ENCODE data around the gene NCAPD2.
A peak's percentile ranks its signal among the peaks of the same experiment; 100 is the strongest.
"Not testable (repeated sequence)": the region's sequence is repeated elsewhere in the genome, so short reads cannot be mapped to it uniquely, and the experiment has no call there.

Gene NCAPD2

DNA sequence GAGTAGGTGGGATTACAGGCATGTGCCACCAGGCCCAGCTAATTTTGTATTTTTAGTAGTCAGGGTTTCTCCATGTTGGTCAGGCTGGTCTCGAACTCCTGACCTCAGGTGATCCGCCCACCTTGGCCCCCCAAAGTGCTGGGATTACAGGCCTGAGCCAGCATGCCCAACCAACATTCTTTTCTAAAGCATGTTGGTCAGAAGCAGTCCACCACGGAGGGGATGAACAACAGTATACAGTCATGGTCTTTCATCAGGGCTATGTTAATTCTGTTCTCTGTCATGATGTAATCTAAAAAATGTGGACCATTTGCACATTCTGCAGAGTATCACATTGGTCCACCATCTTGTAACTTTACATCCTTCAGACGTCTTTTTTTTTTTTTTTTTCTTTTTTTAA, 4.5 kb upstream of the NCAPD2 start:
- Histone ChIP-seq H3K9me3 (no peaks in the 10 kb centered on the region), H3K27ac (no peak overlapping the region), H3K27me3 (no peaks in the 10 kb centered on the region), H3K4me1 (ENCODE audit: control insufficient read depth in 1 of 2, insufficient read depth in 1 of 2, low read depth in 1 of 2, low read length in 1 of 2) (peaks cover 17 to 24% of the 10 kb centered on the region in 2 experiments), H3K4me3 (ENCODE audit: low read depth in 1 of 2, low read length in 1 of 2) (no peak overlapping the region), H3K36me3 (no peaks in the 10 kb centered on the region)
- TF ChIP-seq, protein P1, sequence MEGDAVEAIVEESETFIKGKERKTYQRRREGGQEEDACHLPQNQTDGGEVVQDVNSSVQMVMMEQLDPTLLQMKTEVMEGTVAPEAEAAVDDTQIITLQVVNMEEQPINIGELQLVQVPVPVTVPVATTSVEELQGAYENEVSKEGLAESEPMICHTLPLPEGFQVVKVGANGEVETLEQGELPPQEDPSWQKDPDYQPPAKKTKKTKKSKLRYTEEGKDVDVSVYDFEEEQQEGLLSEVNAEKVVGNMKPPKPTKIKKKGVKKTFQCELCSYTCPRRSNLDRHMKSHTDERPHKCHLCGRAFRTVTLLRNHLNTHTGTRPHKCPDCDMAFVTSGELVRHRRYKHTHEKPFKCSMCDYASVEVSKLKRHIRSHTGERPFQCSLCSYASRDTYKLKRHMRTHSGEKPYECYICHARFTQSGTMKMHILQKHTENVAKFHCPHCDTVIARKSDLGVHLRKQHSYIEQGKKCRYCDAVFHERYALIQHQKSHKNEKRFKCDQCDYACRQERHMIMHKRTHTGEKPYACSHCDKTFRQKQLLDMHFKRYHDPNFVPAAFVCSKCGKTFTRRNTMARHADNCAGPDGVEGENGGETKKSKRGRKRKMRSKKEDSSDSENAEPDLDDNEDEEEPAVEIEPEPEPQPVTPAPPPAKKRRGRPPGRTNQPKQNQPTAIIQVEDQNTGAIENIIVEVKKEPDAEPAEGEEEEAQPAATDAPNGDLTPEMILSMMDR (IDR thresholded peaks at IDR 0.05), result no peak

DNA sequence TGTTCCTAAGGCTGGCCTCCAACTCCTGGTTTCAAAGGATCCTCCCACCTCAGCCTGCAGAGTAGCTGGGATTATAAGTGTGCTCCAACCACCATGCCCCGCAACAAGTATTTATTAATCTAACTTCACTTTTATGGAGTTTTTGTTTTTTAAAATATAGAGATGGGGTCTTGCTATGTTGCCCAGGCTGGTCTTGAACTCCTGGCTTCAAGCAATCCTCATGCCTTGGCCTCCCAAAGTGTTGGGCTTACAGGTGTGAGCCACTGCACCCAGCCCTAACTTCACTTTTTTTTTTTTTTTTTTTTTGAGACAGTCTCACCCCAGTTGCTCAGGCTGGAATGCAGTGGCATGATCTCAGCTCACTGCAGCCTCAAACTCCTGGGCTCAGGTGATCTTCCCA, 3.2 kb upstream of the NCAPD2 start:
- not testable (repeated sequence) for H3K9me3 ChIP-seq; H3K36me3 ChIP-seq; H3K27ac ChIP-seq; H3K27me3 ChIP-seq; H3K4me3 ChIP-seq (ENCODE audit: low read depth in 1 of 2, low read length in 1 of 2)
- H3K4me1 ChIP-seq (ENCODE audit: control insufficient read depth in 1 of 2, insufficient read depth in 1 of 2, low read depth in 1 of 2, low read length in 1 of 2), result peaks cover 29 to 36% of the 10 kb centered on the region in 2 experiments

DNA sequence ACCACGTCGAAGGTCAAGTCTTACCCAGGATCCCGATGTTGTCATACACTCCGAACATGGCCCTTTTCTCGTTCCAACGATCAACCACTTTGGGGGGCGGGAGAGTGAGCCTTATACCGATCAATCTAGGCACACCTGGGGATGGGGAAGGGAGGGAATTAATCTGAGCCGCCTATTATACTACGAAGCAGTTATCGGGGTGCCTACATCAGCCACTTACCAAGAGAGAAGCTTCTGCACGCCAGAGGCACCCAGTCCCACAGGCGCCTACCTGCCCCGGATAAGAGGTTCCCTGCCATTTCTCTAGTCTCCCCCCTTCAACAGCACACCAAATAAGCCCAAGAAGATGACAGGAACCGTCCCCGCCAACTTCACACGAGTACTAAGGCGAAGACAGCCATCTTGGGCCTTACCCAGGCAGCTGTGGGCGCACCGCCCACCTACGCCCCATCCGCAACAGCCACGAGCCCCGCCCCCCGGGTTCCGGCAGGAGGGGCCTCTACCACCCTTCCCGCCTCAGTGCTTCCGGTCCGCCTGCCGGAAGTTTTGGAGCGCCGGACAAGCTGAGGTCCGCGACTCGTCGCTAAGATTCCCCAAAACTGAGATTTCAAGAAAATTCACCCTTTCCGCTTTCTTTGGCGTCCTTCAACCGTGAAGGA, 935 bp upstream of the NCAPD2 start, which contains the start of gene MRPL51:
Gene MRPL51, minus strand, starts transcription at position 425 of the 659 bp plus-strand sequence. Its CDS starts 126 bp downstream, at position 299.
- Histone ChIP-seq H3K27ac (peak within 1 kb of the TSS; percentile 94), H3K36me3 (peaks cover 10% of the 10 kb centered on the region), H3K27me3 (no peaks in the 10 kb centered on the region), H3K4me1 (ENCODE audit: control insufficient read depth in 1 of 2, insufficient read depth in 1 of 2, low read depth in 1 of 2, low read length in 1 of 2) (peaks cover 41 to 44% of the 10 kb centered on the region in 2 experiments), H3K9me3 (no peaks in the 10 kb centered on the region), H3K4me3 (ENCODE audit: low read depth in 1 of 2, low read length in 1 of 2) (peak within 1 kb of the TSS; percentile 88 to 93)
- TF ChIP-seq, protein P1 (IDR thresholded peaks at IDR 0.05), result no peak

DNA sequence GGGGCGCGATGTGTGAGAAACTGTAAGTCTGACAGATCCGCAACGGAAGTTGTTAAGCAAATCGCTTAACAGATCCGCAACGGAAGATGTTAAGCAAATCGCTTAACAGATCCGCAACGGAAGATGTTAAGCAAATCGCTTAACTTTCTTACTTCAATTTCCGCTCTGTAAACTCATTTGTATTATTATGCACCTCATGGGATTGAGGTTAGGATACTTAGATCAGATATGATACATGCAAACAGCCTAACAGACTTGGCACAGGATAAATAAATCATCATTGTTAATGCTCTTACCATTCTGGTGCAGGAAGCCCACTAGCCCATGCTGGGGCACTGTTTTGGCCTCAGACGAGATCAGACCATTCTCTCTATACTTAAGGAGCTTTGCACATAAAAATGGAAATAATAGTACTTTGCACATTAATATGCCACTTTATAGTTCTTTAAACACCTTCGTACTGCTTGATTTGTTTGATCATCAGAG, 399 bp downstream of the NCAPD2 start:
- peaks cover 23% of the 10 kb centered on the region for H3K36me3 ChIP-seq
- H3K4me3 ChIP-seq (ENCODE audit: low read depth in 1 of 2, low read length in 1 of 2), result peak overlapping the region; percentile 88 to 93
- no peaks in the 10 kb centered on the region for H3K27me3 ChIP-seq
- peaks cover 39 to 41% of the 10 kb centered on the region in 2 experiments for H3K4me1 ChIP-seq (ENCODE audit: control insufficient read depth in 1 of 2, insufficient read depth in 1 of 2, low read depth in 1 of 2, low read length in 1 of 2)
- peak overlapping the region; percentile 94 for H3K27ac ChIP-seq
- no peaks in the 10 kb centered on the region for H3K9me3 ChIP-seq
- TF ChIP-seq, protein P1 (IDR thresholded peaks at IDR 0.05), result no peak

DNA sequence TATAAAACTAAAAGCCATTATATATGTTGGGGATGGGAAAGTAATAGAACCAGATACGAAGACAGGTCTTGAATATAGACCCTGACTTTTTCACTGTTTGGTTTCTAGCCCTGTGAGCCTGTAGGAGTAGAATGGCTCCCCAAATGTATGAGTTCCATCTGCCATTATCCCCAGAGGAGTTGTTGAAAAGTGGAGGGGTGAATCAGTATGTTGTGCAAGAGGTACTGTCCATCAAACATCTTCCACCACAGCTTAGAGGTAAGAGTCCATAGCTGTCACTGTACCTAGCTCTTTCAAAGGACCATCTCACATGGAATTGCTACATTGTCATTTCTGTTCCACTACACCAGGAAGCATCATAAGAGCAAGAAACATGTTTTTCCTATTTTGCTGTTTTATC, 1.1 kb downstream of the NCAPD2 start:
- Histone ChIP-seq H3K9me3 (no peaks in the 10 kb centered on the region), H3K36me3 (peaks cover 30% of the 10 kb centered on the region), H3K4me3 (ENCODE audit: low read depth in 1 of 2, low read length in 1 of 2) (peak overlapping the region; percentile 88 to 93), H3K27me3 (no peaks in the 10 kb centered on the region), H3K4me1 (ENCODE audit: control insufficient read depth in 1 of 2, insufficient read depth in 1 of 2, low read depth in 1 of 2, low read length in 1 of 2) (peaks cover 39 to 41% of the 10 kb centered on the region in 2 experiments), H3K27ac (peak overlapping the region; percentile 94)
- TF ChIP-seq, protein P1 (IDR thresholded peaks at IDR 0.05), result no peak

DNA sequence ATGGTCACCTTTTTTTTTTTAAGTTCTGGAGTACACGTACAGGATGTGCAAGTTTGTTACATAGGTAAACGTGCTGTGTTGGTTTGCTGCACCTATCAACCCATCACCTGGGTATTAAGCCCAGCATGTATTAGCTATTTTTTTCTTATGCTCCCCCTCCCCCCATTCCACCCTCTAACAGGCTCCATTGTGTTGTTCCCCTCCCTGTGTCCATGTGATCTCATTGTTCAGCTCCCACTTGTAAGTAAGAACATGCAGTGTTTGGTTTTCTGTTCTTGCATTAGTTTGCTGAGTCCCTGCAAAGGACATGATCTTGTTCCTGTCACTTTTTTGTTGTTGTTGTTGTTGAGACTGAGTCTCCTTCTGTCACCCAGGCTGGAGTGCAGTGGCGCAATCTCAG, 3.4 kb downstream of the NCAPD2 start:
- H3K27me3 ChIP-seq; H3K27ac ChIP-seq; H3K4me3 ChIP-seq (ENCODE audit: low read depth in 1 of 2, low read length in 1 of 2); H3K9me3 ChIP-seq: not testable (repeated sequence)
- Histone ChIP-seq H3K36me3 (peaks cover 39% of the 10 kb centered on the region), H3K4me1 (ENCODE audit: control insufficient read depth in 1 of 2, insufficient read depth in 1 of 2, low read depth in 1 of 2, low read length in 1 of 2) (peaks cover 34 to 39% of the 10 kb centered on the region in 2 experiments)

All from neutrophil (primary cell).